HG03108 (cell line): ENCODE results near the gene ATP11B.
A peak's percentile ranks its signal among the peaks of the same experiment; 100 is the strongest.
"Not testable (repeated sequence)": the region's sequence is repeated elsewhere in the genome, so short reads cannot be mapped to it uniquely, and the experiment has no call there.

Experiments used
- ATAC-seq: cut with Tn5 transposase; IDR thresholded peaks from one replicate; pipeline ENCODE4 v1.9.1; 2021; ENCODE audit warnings: moderate library complexity; ENCODE audit not compliant: unreplicated experiment

ATP11B gene

GRCh38 chr3:182794455-182795388 lies 1.4 kb downstream of the ATP11B start:
- ATAC-seq = no peak

GRCh38 chr3:182795389-182795782 lies 2.1 kb downstream of the ATP11B start:
- ATAC-seq = peak; percentile 32

GRCh38 chr3:182796310-182796709 lies 3.0 kb downstream of the ATP11B start:
- ATAC-seq = no peak

- no peak for ATAC-seq
Measured at GRCh38 chr3:182797876-182798275, 4.6 kb downstream of the ATP11B start.

- ATAC-seq = not testable (repeated sequence)
Measured at GRCh38 chr3:182799143-182799542, 5.8 kb downstream of the ATP11B start.

DNA sequence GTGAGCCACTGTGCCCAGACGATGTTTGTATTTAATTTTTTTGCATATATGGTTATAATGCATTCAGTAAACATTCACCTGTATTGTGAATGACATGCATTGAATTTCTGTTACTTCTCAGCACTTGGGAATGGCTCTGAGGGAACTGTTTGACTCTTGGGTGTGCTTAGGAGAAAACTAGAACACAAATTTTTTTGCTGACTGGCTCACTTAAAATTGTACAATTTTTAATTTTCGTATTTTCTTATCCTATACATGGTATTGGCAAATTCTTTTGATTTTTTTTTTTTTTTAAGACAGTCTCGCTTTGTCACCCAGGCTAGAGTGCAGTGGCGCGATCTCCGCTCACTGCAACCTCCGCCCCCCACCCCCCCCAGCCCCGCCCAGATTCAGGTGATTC lies 7.2 kb downstream of the ATP11B start:
- no peak for ATAC-seq

DNA sequence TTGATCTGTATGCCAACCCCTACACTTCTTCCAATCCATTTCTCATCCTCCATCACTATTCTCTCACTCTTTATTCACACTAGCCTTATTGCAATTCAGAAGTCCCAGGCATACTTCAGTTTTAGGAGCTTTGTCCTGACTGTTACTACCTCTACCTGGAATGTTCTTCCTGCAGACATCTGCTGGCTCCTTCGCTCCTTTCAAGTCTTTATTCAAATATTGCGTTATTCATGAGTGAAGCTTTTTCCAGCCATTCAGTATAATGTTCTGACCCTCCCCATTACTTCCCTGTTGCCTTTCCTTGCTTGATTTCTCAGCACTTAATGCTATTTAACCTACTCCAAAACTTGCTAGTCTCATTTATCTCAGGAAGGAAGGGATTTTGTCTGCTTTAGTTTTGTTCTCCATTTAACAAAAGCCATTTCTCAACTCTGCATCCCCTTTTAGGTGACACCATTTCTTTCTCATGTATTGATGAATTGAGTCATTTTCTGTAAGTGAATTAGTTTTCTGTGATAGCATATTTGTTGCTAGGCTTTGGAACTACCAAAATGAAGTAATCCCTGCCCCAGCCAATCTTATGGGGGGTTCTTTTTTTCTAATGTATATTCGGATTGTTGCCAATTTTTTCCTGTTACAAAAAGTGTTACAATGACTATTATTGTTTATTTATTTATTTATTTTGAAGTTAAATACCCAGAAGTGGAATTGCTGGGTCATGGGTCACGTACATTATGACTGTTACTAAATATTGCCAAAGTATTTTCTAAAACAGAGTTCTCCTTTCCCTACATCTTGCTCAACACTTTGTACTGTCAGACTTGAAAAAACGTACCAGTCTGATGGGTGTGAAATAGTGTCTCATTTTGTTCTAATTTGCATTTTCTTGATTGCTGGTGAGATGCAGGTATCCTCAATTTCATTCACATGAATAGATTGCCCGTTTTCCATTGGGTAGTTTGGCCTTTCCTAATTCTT lies 9.4 kb downstream of the ATP11B start:
- ATAC-seq = no peak

GRCh38 chr3:182803596-182803995 lies 10.3 kb downstream of the ATP11B start:
- no peak for ATAC-seq

GRCh38 chr3:182807061-182807460 lies 13.8 kb downstream of the ATP11B start:
- no peak for ATAC-seq

- no peak for ATAC-seq
Measured at GRCh38 chr3:182808041-182808770, 14.9 kb downstream of the ATP11B start.

- ATAC-seq = no peak
Measured at GRCh38 chr3:182809531-182809930, 16.2 kb downstream of the ATP11B start.

- ATAC-seq = no peak
Measured at GRCh38 chr3:182810574-182811268, 17.4 kb downstream of the ATP11B start.

DNA sequence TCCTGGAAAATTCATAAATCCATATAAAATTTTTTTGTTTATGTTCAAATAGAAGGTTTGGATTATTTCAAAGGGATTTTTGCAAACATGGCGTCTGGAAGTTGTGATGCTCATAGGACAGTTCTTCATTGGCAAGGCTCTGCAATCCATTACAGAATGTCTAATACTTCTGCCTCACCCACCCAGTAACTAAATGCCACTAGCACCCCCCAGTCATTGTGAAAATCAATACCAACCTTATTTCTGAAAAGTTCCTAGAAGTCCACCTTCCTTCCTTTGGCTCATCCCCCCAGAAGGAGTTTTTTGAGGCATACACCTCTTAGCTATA lies 17.9 kb downstream of the ATP11B start:
- no peak for ATAC-seq

DNA sequence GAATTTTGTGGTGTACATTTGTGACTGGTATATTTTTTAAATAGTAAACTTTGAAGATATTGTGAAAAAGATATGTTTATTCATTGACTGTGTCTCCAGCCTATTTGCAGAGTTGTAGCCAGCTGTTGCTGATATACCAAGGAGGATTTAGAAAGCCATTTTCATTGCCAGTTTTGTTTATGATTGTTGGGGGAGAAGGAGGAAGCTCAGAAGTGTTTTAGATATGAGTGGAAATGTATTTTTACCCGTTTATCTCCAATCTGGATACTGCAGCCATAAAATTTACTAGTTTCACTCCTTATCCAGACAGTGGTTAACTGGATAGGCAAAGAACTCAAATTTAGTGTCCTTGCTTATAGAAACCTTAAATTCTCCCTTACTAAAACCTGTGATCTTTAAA lies 18.8 kb downstream of the ATP11B start:
- no peak for ATAC-seq

DNA sequence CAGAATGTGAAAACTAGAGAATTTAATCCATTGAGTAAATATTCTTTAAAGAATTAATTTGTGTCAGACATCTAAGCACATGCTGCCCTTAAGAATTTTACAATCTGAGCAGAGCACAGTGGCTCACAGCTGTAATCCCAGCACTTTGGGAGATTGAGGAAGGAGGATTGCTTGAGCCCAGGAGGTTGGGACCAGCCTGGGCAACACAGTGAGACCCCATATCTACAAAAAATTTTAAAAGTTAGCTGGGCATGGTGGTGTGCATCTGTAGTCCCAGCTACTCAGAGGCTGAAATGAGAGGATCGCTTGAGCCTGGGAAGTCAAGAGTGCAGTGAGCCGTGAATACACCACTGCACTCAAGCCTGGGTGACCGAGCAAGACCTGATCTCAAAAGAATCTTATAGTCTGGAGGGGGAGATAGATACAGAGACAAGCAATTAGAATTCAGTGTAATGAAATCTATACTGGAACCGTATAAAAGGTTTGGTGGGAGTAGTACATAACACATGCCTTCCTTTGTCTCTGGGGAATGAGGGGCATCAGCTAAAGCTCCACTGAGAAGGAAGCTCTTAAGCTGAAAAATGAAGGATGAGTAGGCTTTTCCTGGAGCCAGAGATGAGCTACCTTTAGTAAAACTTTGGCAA lies 21.2 kb downstream of the ATP11B start:
- ATAC-seq = no peak

GRCh38 chr3:182816181-182816580 lies 22.9 kb downstream of the ATP11B start:
- ATAC-seq = no peak

- ATAC-seq = no peak
Measured at GRCh38 chr3:182818296-182818978, 25.1 kb downstream of the ATP11B start.

DNA sequence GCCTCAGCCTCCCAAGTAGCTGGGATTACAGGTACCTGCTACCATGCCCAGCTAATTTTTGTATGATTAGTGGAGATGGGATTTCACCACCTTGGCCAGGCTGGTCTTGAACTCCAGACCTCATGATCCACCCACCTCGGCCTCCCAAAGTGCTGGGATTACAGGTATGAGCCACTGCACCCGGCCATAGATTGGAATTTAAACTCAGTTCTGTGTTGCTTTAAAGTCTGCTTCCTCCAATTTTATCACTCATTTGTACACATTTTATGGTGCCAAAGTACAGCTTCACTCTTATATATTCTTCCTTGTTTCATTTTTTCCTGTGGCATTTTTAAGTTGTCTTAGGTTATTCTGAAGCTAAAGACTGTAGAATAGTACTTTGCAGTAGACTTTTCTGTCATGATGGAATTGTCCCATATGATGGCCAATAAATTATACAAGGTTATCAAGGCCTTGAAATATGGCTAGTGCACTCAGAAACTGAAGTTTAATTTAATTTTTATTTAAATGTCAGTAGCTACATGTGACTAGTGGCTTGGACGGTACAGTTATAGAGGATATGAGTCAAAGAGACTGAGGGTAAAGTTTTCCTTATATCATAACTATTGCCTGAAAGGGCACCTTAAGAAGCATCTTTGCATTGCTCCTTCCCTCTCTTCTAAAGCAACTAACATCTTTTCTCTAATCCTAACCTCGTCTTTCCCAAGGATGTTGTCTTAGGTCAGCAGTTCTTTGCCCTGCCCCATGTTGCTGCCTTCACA lies 28.1 kb downstream of the ATP11B start:
- ATAC-seq = no peak

DNA sequence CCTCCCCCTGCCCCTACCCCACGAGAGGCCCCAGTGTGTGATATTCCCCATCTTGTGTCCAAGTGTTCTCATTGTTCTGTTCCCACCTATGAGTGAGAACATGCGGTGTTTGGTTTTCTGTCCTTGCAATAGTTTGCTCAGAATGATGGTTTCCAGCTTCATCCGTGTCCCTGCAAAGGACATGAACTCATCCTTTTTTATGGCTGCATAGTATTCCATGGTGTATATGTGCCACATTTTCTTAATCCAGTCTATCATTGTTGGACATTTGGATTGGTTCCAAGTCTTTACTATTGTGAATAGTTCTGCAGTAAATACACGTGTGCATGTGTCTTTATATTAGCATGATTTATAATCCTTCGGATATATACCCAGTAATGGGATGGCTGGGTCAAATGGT lies 29.0 kb downstream of the ATP11B start:
- ATAC-seq = not testable (repeated sequence)
